H9 (cell line): ENCODE measurements around the gene NID1. TPM values are rescaled to one million over a fixed set of nuclear protein-coding genes. Genes with fewer than 3 reads are reported as not detected.

Experiments used
- DNase-seq: peaks from one replicate; pipeline ENCODE4 v3.0.0-alpha.2; 2017
- H2AFZ ChIP-seq: one replicate; pipeline ENCODE4 v1.6.1; 2013; ENCODE audit warnings: mild to moderate bottlenecking, low read length, control low read depth, moderate library complexity
- H2AK5ac ChIP-seq: 2 replicates; pipeline ENCODE4 v1.6.1; 2013; ENCODE audit warnings: low read length, control low read depth, mixed read lengths; ENCODE audit not compliant: insufficient read length
- H2BK120ac ChIP-seq: one replicate; pipeline ENCODE4 v1.6.1; 2013; ENCODE audit warnings: low read depth, mild to moderate bottlenecking, low read length, control low read depth, inconsistent platforms; ENCODE audit not compliant: poor library complexity, severe bottlenecking
- H2BK12ac ChIP-seq: 2 replicates; pipeline ENCODE4 v1.6.1; 2013; ENCODE audit warnings: low read length, control low read depth, mixed read lengths, low read depth; ENCODE audit not compliant: insufficient read length
- H2BK15ac ChIP-seq: 2 replicates; pipeline ENCODE4 v1.6.1; 2013; ENCODE audit warnings: low read depth, low read length, control low read depth
- H2BK20ac ChIP-seq: one replicate; pipeline ENCODE4 v1.6.1; 2013; ENCODE audit warnings: low read depth, mild to moderate bottlenecking, low read length, control low read depth, inconsistent platforms; ENCODE audit not compliant: poor library complexity, severe bottlenecking
- H2BK5ac ChIP-seq: 2 replicates; pipeline ENCODE4 v1.6.1; 2013; ENCODE audit warnings: low read length, control low read depth, mixed read lengths; ENCODE audit not compliant: insufficient read length
- H3K14ac ChIP-seq: 2 replicates; pipeline ENCODE4 v1.6.1; 2013; ENCODE audit warnings: low read length, control low read depth; ENCODE audit not compliant: insufficient read depth
- H3K18ac ChIP-seq: 2 replicates; pipeline ENCODE4 v1.6.1; 2013; ENCODE audit warnings: low read depth, mild to moderate bottlenecking, mixed read lengths, low read length, control low read depth; ENCODE audit not compliant: insufficient read length
- H3K23ac ChIP-seq: 2 replicates; pipeline ENCODE4 v1.6.1; 2013; ENCODE audit warnings: low read length, control low read depth, mixed read lengths, low read depth; ENCODE audit not compliant: insufficient read length
- H3K23me2 ChIP-seq: 2 replicates; pipeline ENCODE4 v1.6.1; 2013; ENCODE audit warnings: low read depth, mild to moderate bottlenecking, mixed read lengths, low read length, control low read depth; ENCODE audit not compliant: insufficient read length, poor library complexity, severe bottlenecking
- H3K27ac ChIP-seq: 2 replicates; pipeline ENCODE4 v1.5.1; 2013; ENCODE audit warnings: low read length, control low read depth, mixed read lengths, low read depth; ENCODE audit not compliant: insufficient read length
- H3K27me3 ChIP-seq: 2 replicates; pipeline ENCODE4 v1.6.1; 2013; ENCODE audit warnings: low read length, control low read depth, inconsistent platforms; ENCODE audit not compliant: insufficient read depth
- H3K4ac ChIP-seq: 2 replicates; pipeline ENCODE4 v1.6.1; 2013; ENCODE audit warnings: low read depth, mild to moderate bottlenecking, control low read depth, inconsistent platforms, low read length, moderate library complexity
- H3K4me1 ChIP-seq: 2 replicates; pipeline ENCODE4 v1.6.1; 2013; ENCODE audit warnings: low read length, control low read depth, inconsistent platforms; ENCODE audit not compliant: insufficient read depth
- H3K4me2 ChIP-seq: 2 replicates; pipeline ENCODE4 v1.6.1; 2013; ENCODE audit warnings: low read length, control low read depth, mixed read lengths; ENCODE audit not compliant: insufficient read length, insufficient read depth
- H3K56ac ChIP-seq: 2 replicates; pipeline ENCODE4 v1.6.1; 2013; ENCODE audit warnings: low read depth, mild to moderate bottlenecking, mixed read lengths, low read length, control low read depth; ENCODE audit not compliant: insufficient read length
- H3K79me1 ChIP-seq: 2 replicates; pipeline ENCODE4 v1.6.1; 2013; ENCODE audit warnings: low read depth, mild to moderate bottlenecking, moderate library complexity, low read length, control low read depth, inconsistent platforms; ENCODE audit not compliant: insufficient read depth, poor library complexity, severe bottlenecking
- H3K79me2 ChIP-seq: 2 replicates; pipeline ENCODE4 v1.6.1; 2013; ENCODE audit warnings: low read length, control low read depth, inconsistent platforms; ENCODE audit not compliant: insufficient read depth
- H3K9ac ChIP-seq: 2 replicates; pipeline ENCODE4 v1.6.1; 2013; ENCODE audit warnings: low read length, control low read depth, mixed read lengths; ENCODE audit not compliant: insufficient read length; ENCODE audit errors: extremely low read depth
- H3K9me3 ChIP-seq: one replicate; pipeline ENCODE4 v1.6.1; 2013; ENCODE audit warnings: low read depth, low read length, inconsistent platforms; ENCODE audit not compliant: control insufficient read depth
- H3T11ph ChIP-seq: one replicate; pipeline ENCODE4 v1.6.1; 2013; ENCODE audit warnings: mild to moderate bottlenecking, low read length, control low read depth, inconsistent platforms
- H4K20me1 ChIP-seq: one replicate; pipeline ENCODE4 v1.6.1; 2013; ENCODE audit not compliant: control insufficient read depth, insufficient read length, insufficient read depth
- H4K5ac ChIP-seq: 2 replicates; pipeline ENCODE4 v1.6.1; 2013; ENCODE audit warnings: low read depth, mild to moderate bottlenecking, mixed read lengths, low read length, control low read depth; ENCODE audit not compliant: insufficient read length
- H4K8ac ChIP-seq: replicated peaks from 2 replicates; pipeline ENCODE4 v1.6.1; 2013; ENCODE audit warnings: low read length, control low read depth, mixed read lengths, low read depth; ENCODE audit not compliant: insufficient read length
- H4K91ac ChIP-seq: 2 replicates; pipeline ENCODE4 v1.6.1; 2013; ENCODE audit warnings: low read depth, mild to moderate bottlenecking, moderate library complexity, mixed read lengths, low read length, control low read depth; ENCODE audit not compliant: insufficient read length
- H3K27ac Mint-ChIP-seq, 3 experiments: 2 replicates in 2 of 3; 3 replicates in 1 of 3; pipeline ENCODE4 v1.8.0; 2020 to 2021; ENCODE audit warnings: mixed read lengths in 3 of 3, mild to moderate bottlenecking in 1 of 3, moderate library complexity in 1 of 3
- H3K27me3 Mint-ChIP-seq: 2 replicates; pipeline ENCODE4 v1.8.0; 2021; ENCODE audit warnings: low read depth, mild to moderate bottlenecking, moderate library complexity, mixed read lengths
- H3K36me3 Mint-ChIP-seq, 3 experiments: 2 replicates in 2 of 3; 3 replicates in 1 of 3; pipeline ENCODE4 v1.8.0; 2020 to 2021; ENCODE audit warnings: low read depth in 3 of 3, mixed read lengths in 3 of 3; ENCODE audit not compliant: insufficient read depth in 1 of 3
- H3K4me1 Mint-ChIP-seq, 2 experiments: 2 replicates each; pipeline ENCODE4 v1.8.0; 2020; ENCODE audit warnings: mixed read lengths in 2 of 2
- H3K4me3 Mint-ChIP-seq, 2 experiments: 2 replicates in 1 of 2; 3 replicates in 1 of 2; pipeline ENCODE4 v1.8.0; 2020 to 2021; ENCODE audit warnings: mild to moderate bottlenecking in 2 of 2, mixed read lengths in 2 of 2, moderate library complexity in 1 of 2
- H3K9me3 Mint-ChIP-seq, 2 experiments: 2 replicates in 1 of 2; 3 replicates in 1 of 2; pipeline ENCODE4 v1.8.0; 2020; ENCODE audit warnings: mild to moderate bottlenecking in 2 of 2, mixed read lengths in 2 of 2, moderate library complexity in 1 of 2
- WGBS: extraction: QIAGEN DNeasy Blood & Tissue Kit; methylation state at CpG from one replicate; pipeline ENCODE4 v1.1.7; 2013; ENCODE audit warnings: missing lambda C conversion rate, low lambda C conversion rate, mixed read lengths; ENCODE audit not compliant: insufficient read length; ENCODE audit errors: extremely low coverage; 5-methylcytosine and 5-hydroxymethylcytosine counted together
- total RNA-seq: library from RNA; stranded (reverse); gene quantifications from 2 replicates; pipeline ENCODE4 v1.2.1, GENCODE V29; 2021
- TF ChIP-seq, protein P1 (sequence below): fragments of 200-600 bp; sonication (generic); conservative IDR thresholded peaks from 3 replicates; pipeline ENCODE4 v1.8.0; 2021; ENCODE audit warnings: antibody characterized with exemption, mild to moderate bottlenecking

The NID1 gene
- total RNA-seq, 1 experiment from 2014 or later = 28.5 TPM

DNA sequence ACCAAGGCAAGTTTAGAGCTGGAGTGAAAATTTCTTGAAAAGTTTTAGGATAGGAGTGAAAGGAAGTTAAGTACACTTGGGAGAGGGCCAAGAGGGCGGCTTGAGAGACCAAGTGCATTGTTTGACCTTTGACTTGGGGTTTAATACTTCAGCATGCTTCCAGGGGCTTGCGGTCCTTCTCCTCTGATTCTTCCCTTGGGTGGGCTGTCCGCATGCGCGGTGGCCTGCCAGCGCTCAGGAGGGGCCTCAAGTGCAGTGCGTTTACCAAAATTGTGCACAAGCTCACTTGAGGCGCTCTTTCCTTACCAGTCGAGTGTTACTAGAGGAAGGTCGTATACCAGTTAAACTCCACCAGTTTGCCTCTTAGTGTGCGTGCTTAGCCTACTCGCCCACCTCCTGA, 106.9 kb downstream of the NID1 start:
- Histone ChIP-seq H4K20me1 (no peaks in the 10 kb centered on the region), H2AK5ac (no peak overlapping the region), H3K9me3 (no peaks in the 10 kb centered on the region), H4K5ac (no peak overlapping the region), H2AFZ (no peak overlapping the region), H3K23me2 (no peaks in the 10 kb centered on the region), H4K8ac (no peak overlapping the region), H3K79me1 (no peaks in the 10 kb centered on the region), H3K27ac (no peak overlapping the region), H2BK120ac (no peak overlapping the region), H3K4me2 (no peak overlapping the region), H2BK5ac (no peak overlapping the region), H3K56ac (no peak overlapping the region), H3K18ac (no peak overlapping the region), H2BK15ac (no peak overlapping the region), H4K91ac (no peak overlapping the region), H3K79me2 (no peaks in the 10 kb centered on the region), H3K4me1 (no peaks in the 10 kb centered on the region), H3K23ac (no peak overlapping the region), H3T11ph (no peak overlapping the region), H3K27me3 (no peaks in the 10 kb centered on the region), H3K9ac (no peak overlapping the region), H2BK20ac (no peak overlapping the region), H2BK12ac (no peak overlapping the region), H3K4ac (no peak overlapping the region), H3K14ac (no peak overlapping the region)
- WGBS = no CpG with 5 or more reads among the region's 12 CpGs
- H3K27ac Mint-ChIP-seq = no peak overlapping the region
- no peaks in the 10 kb centered on the region for H3K9me3 Mint-ChIP-seq
- H3K4me1 Mint-ChIP-seq = peaks cover 0 to 6% of the 10 kb centered on the region in 2 experiments; a peak in 1 of 4 replicates
- no peak for DNase-seq
- no peaks in the 10 kb centered on the region for H3K36me3 Mint-ChIP-seq
- no peak overlapping the region for H3K4me3 Mint-ChIP-seq
- TF ChIP-seq, protein P1, sequence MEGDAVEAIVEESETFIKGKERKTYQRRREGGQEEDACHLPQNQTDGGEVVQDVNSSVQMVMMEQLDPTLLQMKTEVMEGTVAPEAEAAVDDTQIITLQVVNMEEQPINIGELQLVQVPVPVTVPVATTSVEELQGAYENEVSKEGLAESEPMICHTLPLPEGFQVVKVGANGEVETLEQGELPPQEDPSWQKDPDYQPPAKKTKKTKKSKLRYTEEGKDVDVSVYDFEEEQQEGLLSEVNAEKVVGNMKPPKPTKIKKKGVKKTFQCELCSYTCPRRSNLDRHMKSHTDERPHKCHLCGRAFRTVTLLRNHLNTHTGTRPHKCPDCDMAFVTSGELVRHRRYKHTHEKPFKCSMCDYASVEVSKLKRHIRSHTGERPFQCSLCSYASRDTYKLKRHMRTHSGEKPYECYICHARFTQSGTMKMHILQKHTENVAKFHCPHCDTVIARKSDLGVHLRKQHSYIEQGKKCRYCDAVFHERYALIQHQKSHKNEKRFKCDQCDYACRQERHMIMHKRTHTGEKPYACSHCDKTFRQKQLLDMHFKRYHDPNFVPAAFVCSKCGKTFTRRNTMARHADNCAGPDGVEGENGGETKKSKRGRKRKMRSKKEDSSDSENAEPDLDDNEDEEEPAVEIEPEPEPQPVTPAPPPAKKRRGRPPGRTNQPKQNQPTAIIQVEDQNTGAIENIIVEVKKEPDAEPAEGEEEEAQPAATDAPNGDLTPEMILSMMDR = no peak
- H3K27me3 Mint-ChIP-seq = no peaks in the 10 kb centered on the region; the same call in 1 of the 2 replicates
